Panc1 (cell line): ENCODE results near the gene FIGN.

Experiments
- CTCF ChIP-seq: fragments of 450-650 bp; IDR thresholded peaks from 2 replicates; pipeline ENCODE4 v1.5.1; 2017; ENCODE audit warnings: mild to moderate bottlenecking
- POLR2AphosphoS5 ChIP-seq: IDR thresholded peaks from 2 replicates; pipeline ENCODE4 v1.6.1; 2012; ENCODE audit warnings: mild to moderate bottlenecking, low read depth, low read length, moderate library complexity
- TF ChIP-seq, protein P1 (sequence below), 2 experiments: IDR thresholded peaks; 2 replicates each; pipeline ENCODE4 v1.6.1; 2011 to 2012; ENCODE audit warnings: low read depth in 2 of 2, control low read depth in 1 of 2, low read length in 1 of 2, mild to moderate bottlenecking in 1 of 2, moderate library complexity in 1 of 2; ENCODE audit not compliant: insufficient read depth in 1 of 2

DNA sequence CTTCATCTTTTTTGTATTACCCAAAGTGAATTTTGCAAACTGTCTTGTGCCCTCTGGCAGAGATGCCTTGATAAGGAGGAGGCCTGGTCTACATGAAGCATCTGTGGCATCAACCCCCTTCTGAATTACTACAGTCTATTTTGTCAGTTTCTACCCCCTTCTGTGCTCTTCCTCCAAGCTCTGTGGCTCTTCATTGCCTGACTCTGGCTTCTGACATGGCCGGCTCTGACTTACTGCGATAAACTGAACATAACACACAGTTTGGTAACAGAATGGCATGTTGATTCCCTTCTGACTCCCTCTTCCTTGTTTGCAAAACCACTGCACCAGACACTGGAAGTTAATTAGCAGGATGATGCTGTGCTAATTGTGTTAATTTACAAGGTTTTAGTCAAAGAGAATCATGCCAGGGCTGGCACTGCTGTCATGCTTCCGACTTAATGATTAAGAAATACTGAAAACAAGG is 122.5 kb downstream of the FIGN start:
- TF ChIP-seq, protein P1, sequence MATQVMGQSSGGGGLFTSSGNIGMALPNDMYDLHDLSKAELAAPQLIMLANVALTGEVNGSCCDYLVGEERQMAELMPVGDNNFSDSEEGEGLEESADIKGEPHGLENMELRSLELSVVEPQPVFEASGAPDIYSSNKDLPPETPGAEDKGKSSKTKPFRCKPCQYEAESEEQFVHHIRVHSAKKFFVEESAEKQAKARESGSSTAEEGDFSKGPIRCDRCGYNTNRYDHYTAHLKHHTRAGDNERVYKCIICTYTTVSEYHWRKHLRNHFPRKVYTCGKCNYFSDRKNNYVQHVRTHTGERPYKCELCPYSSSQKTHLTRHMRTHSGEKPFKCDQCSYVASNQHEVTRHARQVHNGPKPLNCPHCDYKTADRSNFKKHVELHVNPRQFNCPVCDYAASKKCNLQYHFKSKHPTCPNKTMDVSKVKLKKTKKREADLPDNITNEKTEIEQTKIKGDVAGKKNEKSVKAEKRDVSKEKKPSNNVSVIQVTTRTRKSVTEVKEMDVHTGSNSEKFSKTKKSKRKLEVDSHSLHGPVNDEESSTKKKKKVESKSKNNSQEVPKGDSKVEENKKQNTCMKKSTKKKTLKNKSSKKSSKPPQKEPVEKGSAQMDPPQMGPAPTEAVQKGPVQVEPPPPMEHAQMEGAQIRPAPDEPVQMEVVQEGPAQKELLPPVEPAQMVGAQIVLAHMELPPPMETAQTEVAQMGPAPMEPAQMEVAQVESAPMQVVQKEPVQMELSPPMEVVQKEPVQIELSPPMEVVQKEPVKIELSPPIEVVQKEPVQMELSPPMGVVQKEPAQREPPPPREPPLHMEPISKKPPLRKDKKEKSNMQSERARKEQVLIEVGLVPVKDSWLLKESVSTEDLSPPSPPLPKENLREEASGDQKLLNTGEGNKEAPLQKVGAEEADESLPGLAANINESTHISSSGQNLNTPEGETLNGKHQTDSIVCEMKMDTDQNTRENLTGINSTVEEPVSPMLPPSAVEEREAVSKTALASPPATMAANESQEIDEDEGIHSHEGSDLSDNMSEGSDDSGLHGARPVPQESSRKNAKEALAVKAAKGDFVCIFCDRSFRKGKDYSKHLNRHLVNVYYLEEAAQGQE (IDR thresholded peaks at IDR 0.05; ENCODE audit: insufficient read depth in 1 of 2, low read depth in 2 of 2, low read length in 1 of 2): no peak
- TF ChIP-seq POLR2AphosphoS5: no peak
- no peak for TF ChIP-seq CTCF
